Skeletal muscle tissue (tissue), 1 donor: ENCODE data around the gene ZNF77. TPM values are rescaled to one million over a fixed set of nuclear protein-coding genes. Genes with fewer than 3 reads are reported as not detected.

ENCODE experiments used
- total RNA-seq: library from RNA; depleted of rRNA; stranded (reverse); fragments of >200 nt; gene quantifications from one replicate; pipeline ENCODE4 v1.2.3, GENCODE V29; 2014

ZNF77 gene
- total RNA-seq, 1 donor from 2014 or later = 8.4 TPM

Other genes starting within 250 kb of the ZNF77 start
- 1.6 TPM for gene GNG7, start 242.3 kb downstream of the ZNF77 start, total RNA-seq
- gene DIRAS1, start 223.6 kb downstream of the ZNF77 start, total RNA-seq = 1.6 TPM
- 8.4 TPM for gene SLC39A3, start 205.0 kb downstream of the ZNF77 start, total RNA-seq
- 25.6 TPM for gene SGTA, start 161.7 kb downstream of the ZNF77 start, total RNA-seq
- 34.4 TPM for gene THOP1, start 159.5 kb downstream of the ZNF77 start, total RNA-seq
- gene ZNF554, start 125.1 kb downstream of the ZNF77 start, total RNA-seq = 8.4 TPM
- gene ZNF555, start 103.5 kb downstream of the ZNF77 start, total RNA-seq = 15.7 TPM
- gene ZNF556, start 77.6 kb downstream of the ZNF77 start, total RNA-seq = 19.3 TPM
- 4.2 TPM for gene ZNF57, start 44.0 kb downstream of the ZNF77 start, total RNA-seq
- not detected for gene TLE6, start 32.6 kb upstream of the ZNF77 start, total RNA-seq
- gene TLE2, start 84.3 kb upstream of the ZNF77 start, total RNA-seq = 9.4 TPM
- 98.1 TPM for gene TLE5, start 117.5 kb upstream of the ZNF77 start, total RNA-seq
- gene GNA11, start 149.4 kb upstream of the ZNF77 start, total RNA-seq = 37.1 TPM
- 3.1 TPM for gene GNA15, start 191.1 kb upstream of the ZNF77 start, total RNA-seq
- 2.1 TPM for gene S1PR4, start 233.8 kb upstream of the ZNF77 start, total RNA-seq
- gene NCLN, start 241.0 kb upstream of the ZNF77 start, total RNA-seq = 8.9 TPM